ENCODE measurements around the gene CBFA2T2. TPM values are rescaled to one million over a fixed set of nuclear protein-coding genes. Genes with fewer than 3 reads are reported as not detected.
A peak's percentile ranks its signal among the peaks of the same experiment; 100 is the strongest.
"Not testable (repeated sequence)": the region's sequence is repeated elsewhere in the genome, so short reads cannot be mapped to it uniquely, and the experiment has no call there.

The CBFA2T2 gene
- polyA plus RNA-seq, 1 donor (not counting 4 experiments of a cell fraction or from before 2014, with no cell fraction given): 6.8 TPM

DNA sequence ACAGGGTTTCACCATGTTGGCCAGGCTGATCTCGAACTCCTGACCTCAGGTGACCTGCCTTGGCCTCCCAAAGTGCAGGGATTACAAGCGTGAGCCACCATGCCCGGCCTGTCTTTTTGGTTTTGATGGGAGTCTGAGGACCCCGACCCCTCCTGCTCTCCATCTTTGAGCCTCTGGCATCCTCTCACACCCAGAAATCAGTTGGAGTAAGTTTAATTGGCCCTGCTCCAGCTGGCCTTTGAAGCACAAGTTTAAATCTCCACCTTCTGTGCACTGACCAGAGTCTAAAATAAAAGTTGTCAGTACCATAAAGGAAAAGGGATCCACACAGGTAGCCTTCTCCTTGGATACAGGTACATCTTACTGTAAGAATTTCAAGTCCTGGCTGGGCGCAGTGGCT is 156.3 kb downstream of the CBFA2T2 start:
- dilution Hi-C loops (cut with MboI; ENCODE audit: extremely low pct_ligation_motif_present, low sequenced_read_pairs): no loop called here
- DNase-seq (ENCODE audit: low read depth, low spot score) (no peak), FAIRE-seq (no peak)
- no peak overlapping the region for H3K4me2 ChIP-seq (ENCODE audit: control insufficient read depth, extremely low read depth, insufficient read depth, low read depth, low read length)
- peaks cover 5 to 14% of the 10 kb centered on the region in 2 experiments for H3K36me3 ChIP-seq (ENCODE audit: control insufficient read depth in 2 of 2, extremely low read depth in 1 of 2, insufficient read depth in 2 of 2, low read length in 2 of 2)
- H2AFZ ChIP-seq (ENCODE audit: control insufficient read depth, low read length): no peak overlapping the region
- peaks cover 3% of the 10 kb centered on the region for H4K20me1 ChIP-seq (ENCODE audit: control insufficient read depth, extremely low read depth, insufficient read depth, low read length)
- no peak overlapping the region for H3K9ac ChIP-seq (ENCODE audit: control insufficient read depth, extremely low read depth, insufficient read depth, low read length)
- peaks cover 7% of the 10 kb centered on the region for H3K9me1 ChIP-seq (ENCODE audit: control insufficient read depth, extremely low read depth, insufficient read depth, low read length)
- TF ChIP-seq EZH2 (IDR thresholded peaks at IDR 0.05; ENCODE audit: low read length): no peak
- TF ChIP-seq, protein P1, sequence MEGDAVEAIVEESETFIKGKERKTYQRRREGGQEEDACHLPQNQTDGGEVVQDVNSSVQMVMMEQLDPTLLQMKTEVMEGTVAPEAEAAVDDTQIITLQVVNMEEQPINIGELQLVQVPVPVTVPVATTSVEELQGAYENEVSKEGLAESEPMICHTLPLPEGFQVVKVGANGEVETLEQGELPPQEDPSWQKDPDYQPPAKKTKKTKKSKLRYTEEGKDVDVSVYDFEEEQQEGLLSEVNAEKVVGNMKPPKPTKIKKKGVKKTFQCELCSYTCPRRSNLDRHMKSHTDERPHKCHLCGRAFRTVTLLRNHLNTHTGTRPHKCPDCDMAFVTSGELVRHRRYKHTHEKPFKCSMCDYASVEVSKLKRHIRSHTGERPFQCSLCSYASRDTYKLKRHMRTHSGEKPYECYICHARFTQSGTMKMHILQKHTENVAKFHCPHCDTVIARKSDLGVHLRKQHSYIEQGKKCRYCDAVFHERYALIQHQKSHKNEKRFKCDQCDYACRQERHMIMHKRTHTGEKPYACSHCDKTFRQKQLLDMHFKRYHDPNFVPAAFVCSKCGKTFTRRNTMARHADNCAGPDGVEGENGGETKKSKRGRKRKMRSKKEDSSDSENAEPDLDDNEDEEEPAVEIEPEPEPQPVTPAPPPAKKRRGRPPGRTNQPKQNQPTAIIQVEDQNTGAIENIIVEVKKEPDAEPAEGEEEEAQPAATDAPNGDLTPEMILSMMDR (optimal IDR thresholded peaks at IDR 0.05 in 1 of 3, IDR thresholded peaks at IDR 0.05 in 1 of 3, conservative IDR thresholded peaks at IDR 0.05 in 1 of 3; ENCODE audit: extremely low read depth in 1 of 3, insufficient read depth in 2 of 3, low read length in 3 of 3): no peak
- H3K4me1 ChIP-seq (ENCODE audit: control insufficient read depth, extremely low read depth, insufficient read depth, low read length): peaks cover 26% of the 10 kb centered on the region
- H3K4me3 ChIP-seq (ENCODE audit: control insufficient read depth in 2 of 3, extremely low read depth in 1 of 3, insufficient read depth in 2 of 3, low read depth in 1 of 3, low read length in 3 of 3): no peak overlapping the region
- no peak overlapping the region for H3K27ac ChIP-seq (ENCODE audit: control insufficient read depth, insufficient read depth, low read length)
- no peaks in the 10 kb centered on the region for H3K79me2 ChIP-seq (ENCODE audit: control insufficient read depth, insufficient read depth, low read length)
- H3K27me3 ChIP-seq (ENCODE audit: control insufficient read depth, extremely low read depth, insufficient read depth, low read length): no peaks in the 10 kb centered on the region
- no peaks in the 10 kb centered on the region for H3K9me3 ChIP-seq (ENCODE audit: control insufficient read depth, low read depth, low read length)

GRCh38 chr20:33646959-33647602 is 157.2 kb downstream of the CBFA2T2 start:
- H3K9ac ChIP-seq (ENCODE audit: control insufficient read depth, extremely low read depth, insufficient read depth, low read length); H4K20me1 ChIP-seq (ENCODE audit: control insufficient read depth, extremely low read depth, insufficient read depth, low read length); H3K9me3 ChIP-seq (ENCODE audit: control insufficient read depth, low read depth, low read length); H3K79me2 ChIP-seq (ENCODE audit: control insufficient read depth, insufficient read depth, low read length); dilution Hi-C loops (cut with MboI; ENCODE audit: extremely low pct_ligation_motif_present, low sequenced_read_pairs); H3K27ac ChIP-seq (ENCODE audit: control insufficient read depth, insufficient read depth, low read length); H3K4me3 ChIP-seq (ENCODE audit: control insufficient read depth in 2 of 3, extremely low read depth in 1 of 3, insufficient read depth in 2 of 3, low read depth in 1 of 3, low read length in 3 of 3); H3K27me3 ChIP-seq (ENCODE audit: control insufficient read depth, extremely low read depth, insufficient read depth, low read length); DNase-seq (ENCODE audit: low read depth, low spot score); FAIRE-seq; H3K9me1 ChIP-seq (ENCODE audit: control insufficient read depth, extremely low read depth, insufficient read depth, low read length); H2AFZ ChIP-seq (ENCODE audit: control insufficient read depth, low read length): not testable (repeated sequence)
- Histone ChIP-seq H3K4me2 (ENCODE audit: control insufficient read depth, extremely low read depth, insufficient read depth, low read depth, low read length) (peak overlapping the region; percentile 61), H3K4me1 (ENCODE audit: control insufficient read depth, extremely low read depth, insufficient read depth, low read length) (peaks cover 28% of the 10 kb centered on the region), H3K36me3 (ENCODE audit: control insufficient read depth in 2 of 2, extremely low read depth in 1 of 2, insufficient read depth in 2 of 2, low read length in 2 of 2) (peaks cover 5 to 13% of the 10 kb centered on the region in 2 experiments)

All from keratinocyte (primary cell).